Stomach smooth muscle (tissue), 2 donors: ENCODE results near the gene PRRG2.

Source experiments
- H3K27ac ChIP-seq: one replicate; pipeline ENCODE4 v1.7.0; 2013; ENCODE audit warnings: mild to moderate bottlenecking, low read length, inconsistent platforms
- H3K27me3 ChIP-seq, 2 donors: one replicate each; pipeline ENCODE4 v1.7.0; 2013; ENCODE audit warnings: low read length in 2 of 2; ENCODE audit not compliant: insufficient read depth in 2 of 2, control insufficient read depth in 1 of 2
- H3K36me3 ChIP-seq, 2 donors: one replicate each; pipeline ENCODE4 v1.7.0; 2013; ENCODE audit warnings: low read length in 2 of 2; ENCODE audit not compliant: control insufficient read depth in 2 of 2, insufficient read depth in 2 of 2
- H3K4me1 ChIP-seq: one replicate; pipeline ENCODE4 v1.7.0; 2013; ENCODE audit warnings: low read length; ENCODE audit not compliant: control insufficient read depth, insufficient read depth
- H3K4me3 ChIP-seq, 2 donors: one replicate each; pipeline ENCODE4 v1.7.0; 2013; ENCODE audit warnings: low read length in 2 of 2
- H3K9ac ChIP-seq, 2 donors: one replicate each; pipeline ENCODE4 v1.7.0; 2013; ENCODE audit warnings: low read length in 2 of 2, mild to moderate bottlenecking in 1 of 2
- H3K9me3 ChIP-seq, 2 donors: one replicate each; pipeline ENCODE4 v1.7.0; 2013; ENCODE audit warnings: low read length in 2 of 2; ENCODE audit not compliant: control insufficient read depth in 2 of 2
- donor health status: healthy.
- donor health status: Pancreatic carcinoma.

PRRG2 gene

GRCh38 chr19:49595819-49596404 lies 14.8 kb downstream of the PRRG2 start:
- H3K9ac ChIP-seq, result no peak overlapping the region
- peaks cover 24% of the 10 kb centered on the region for H3K4me1 ChIP-seq
- no peak overlapping the region for H3K27ac ChIP-seq
- peaks cover 19 to 30% of the 10 kb centered on the region in 2 donors for H3K36me3 ChIP-seq
- H3K4me3 ChIP-seq, result no peak overlapping the region
- no peaks in the 10 kb centered on the region for H3K27me3 ChIP-seq
- no peaks in the 10 kb centered on the region for H3K9me3 ChIP-seq

GRCh38 chr19:49596407-49596806 lies 15.3 kb downstream of the PRRG2 start:
- Histone ChIP-seq H3K27ac (no peak overlapping the region), H3K4me1 (peaks cover 24% of the 10 kb centered on the region), H3K36me3 (peaks cover 22 to 32% of the 10 kb centered on the region in 2 donors), H3K9ac (no peak overlapping the region), H3K27me3 (no peaks in the 10 kb centered on the region), H3K4me3 (no peak overlapping the region), H3K9me3 (no peaks in the 10 kb centered on the region)

- Histone ChIP-seq H3K36me3 (peaks cover 27 to 36% of the 10 kb centered on the region in 2 donors), H3K4me3 (no peak overlapping the region), H3K27me3 (no peaks in the 10 kb centered on the region), H3K4me1 (peaks cover 20% of the 10 kb centered on the region), H3K9me3 (no peaks in the 10 kb centered on the region), H3K9ac (no peak overlapping the region), H3K27ac (no peak overlapping the region)
Measured at GRCh38 chr19:49596954-49597702, 16.0 kb downstream of the PRRG2 start.

- Histone ChIP-seq H3K9ac (no peak overlapping the region), H3K4me3 (no peak overlapping the region), H3K27me3 (no peaks in the 10 kb centered on the region), H3K36me3 (peaks cover 31 to 39% of the 10 kb centered on the region in 2 donors), H3K9me3 (no peaks in the 10 kb centered on the region), H3K4me1 (peaks cover 15% of the 10 kb centered on the region), H3K27ac (no peak overlapping the region)
Measured at GRCh38 chr19:49597703-49597974, 16.5 kb downstream of the PRRG2 start.

DNA sequence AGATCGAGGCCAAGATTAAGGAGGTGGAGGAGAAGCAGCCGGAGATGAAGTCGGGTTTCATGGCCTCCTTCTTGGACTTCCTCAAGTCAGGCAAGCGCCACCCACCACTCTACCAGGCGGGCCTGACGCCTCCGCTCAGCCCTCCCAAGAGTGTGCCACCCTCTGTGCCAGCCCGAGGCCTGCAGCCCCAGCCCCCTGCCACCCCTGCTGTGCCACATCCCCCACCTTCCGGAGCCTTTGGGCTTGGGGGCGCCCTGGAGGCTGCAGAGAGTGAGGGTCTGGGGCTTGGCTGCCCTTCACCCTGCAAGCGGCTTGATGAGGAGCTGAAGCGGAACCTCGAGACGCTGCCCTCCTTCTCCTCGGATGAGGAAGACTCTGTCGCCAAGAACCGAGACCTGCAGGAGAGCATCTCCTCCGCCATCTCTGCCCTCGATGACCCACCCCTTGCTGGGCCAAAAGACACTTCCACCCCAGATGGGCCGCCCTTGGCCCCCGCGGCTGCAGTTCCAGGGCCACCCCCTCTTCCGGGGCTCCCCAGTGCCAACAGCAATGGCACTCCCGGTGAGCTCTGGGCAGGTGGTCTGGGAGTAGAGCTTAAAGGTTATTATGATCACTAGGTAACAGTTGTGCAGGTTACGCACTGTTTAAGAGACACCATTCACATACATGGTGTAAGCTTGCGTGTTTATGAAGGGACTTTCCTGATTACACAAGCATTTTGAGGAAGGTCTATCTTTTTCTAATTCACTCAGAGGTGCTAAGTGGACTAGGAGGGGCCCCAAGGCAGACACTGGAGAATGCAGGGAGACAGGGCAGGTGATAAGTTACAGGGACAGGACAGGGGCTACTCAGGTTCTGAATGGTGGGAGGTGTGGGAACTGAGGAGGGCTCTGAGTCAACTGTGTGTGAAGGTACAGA lies 18.5 kb downstream of the PRRG2 start:
- Histone ChIP-seq H3K4me1 (no peaks in the 10 kb centered on the region), H3K36me3 (peaks cover 37% of the 10 kb centered on the region in 2 donors), H3K9me3 (no peaks in the 10 kb centered on the region), H3K9ac (no peak overlapping the region), H3K4me3 (no peak overlapping the region), H3K27me3 (no peaks in the 10 kb centered on the region), H3K27ac (no peak overlapping the region)

GRCh38 chr19:49601482-49602038 lies 20.4 kb downstream of the PRRG2 start:
- no peaks in the 10 kb centered on the region for H3K4me1 ChIP-seq
- H3K36me3 ChIP-seq, result peaks cover 35 to 38% of the 10 kb centered on the region in 2 donors
- H3K9me3 ChIP-seq, result no peaks in the 10 kb centered on the region
- H3K4me3 ChIP-seq, result no peak overlapping the region
- H3K27me3 ChIP-seq, result no peaks in the 10 kb centered on the region
- H3K9ac ChIP-seq, result no peak overlapping the region
- no peak overlapping the region for H3K27ac ChIP-seq

DNA sequence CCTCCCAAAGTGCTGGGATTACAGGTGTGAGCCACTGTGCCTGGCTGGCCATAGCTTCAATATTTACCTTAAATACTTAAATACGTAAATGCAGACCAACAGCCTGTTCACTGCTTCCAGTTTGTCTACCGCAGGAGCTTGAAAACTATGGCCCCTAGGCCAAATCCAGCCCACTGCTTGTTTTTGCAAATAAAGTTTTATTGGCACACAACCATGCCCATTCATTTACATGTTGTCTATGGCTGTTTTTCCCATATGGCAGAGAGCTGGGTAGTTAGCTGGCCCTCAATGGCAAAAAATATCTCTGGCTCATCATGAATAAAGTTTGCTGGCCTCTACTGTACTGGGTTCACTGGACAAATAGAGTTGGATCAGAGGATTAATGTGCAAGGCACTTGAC lies 21.7 kb downstream of the PRRG2 start:
- Histone ChIP-seq H3K9me3 (no peaks in the 10 kb centered on the region), H3K36me3 (peaks cover 35 to 38% of the 10 kb centered on the region in 2 donors), H3K4me3 (no peak overlapping the region), H3K9ac (no peak overlapping the region), H3K27me3 (no peaks in the 10 kb centered on the region), H3K27ac (no peak overlapping the region), H3K4me1 (no peaks in the 10 kb centered on the region)

- Histone ChIP-seq H3K9ac (no peak overlapping the region), H3K9me3 (no peaks in the 10 kb centered on the region), H3K36me3 (peaks cover 17 to 30% of the 10 kb centered on the region in 2 donors), H3K4me3 (no peak overlapping the region), H3K4me1 (no peaks in the 10 kb centered on the region), H3K27ac (no peak overlapping the region), H3K27me3 (no peaks in the 10 kb centered on the region)
Measured at GRCh38 chr19:49605605-49606004, 24.5 kb downstream of the PRRG2 start.

GRCh38 chr19:49609499-49610092 lies 28.5 kb downstream of the PRRG2 start:
- peaks cover 10 to 11% of the 10 kb centered on the region in 2 donors for H3K36me3 ChIP-seq

DNA sequence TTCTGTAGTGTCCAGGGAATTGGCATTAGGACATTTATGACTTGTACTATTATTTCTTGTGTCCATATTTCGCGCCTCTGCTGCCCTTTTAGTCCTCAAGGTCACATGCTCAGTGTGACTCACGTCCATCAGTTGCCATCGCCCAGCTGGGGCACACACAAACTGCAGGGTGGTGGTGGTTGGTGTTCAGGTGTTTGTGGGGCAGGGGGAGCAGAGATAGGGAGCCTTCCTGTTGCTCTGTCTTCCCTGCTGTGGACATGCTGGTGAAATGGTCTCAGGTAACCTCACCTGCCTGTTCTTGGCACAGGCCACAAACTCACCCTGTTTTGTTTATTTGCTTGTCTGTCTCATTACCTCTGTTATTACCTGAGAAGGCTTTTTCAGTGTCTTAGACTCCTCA lies 32.3 kb downstream of the PRRG2 start:
- peaks cover 29 to 33% of the 10 kb centered on the region in 2 donors for H3K36me3 ChIP-seq
- no peaks in the 10 kb centered on the region for H3K27me3 ChIP-seq
- H3K4me1 ChIP-seq, result peaks cover 7% of the 10 kb centered on the region
- H3K9ac ChIP-seq, result no peak overlapping the region
- H3K4me3 ChIP-seq, result no peak overlapping the region
- H3K9me3 ChIP-seq, result no peaks in the 10 kb centered on the region
- no peak overlapping the region for H3K27ac ChIP-seq

More at GRCh38 chr19:49609499-49610092, 28.5 kb downstream of the PRRG2 start:
- no peaks in the 10 kb centered on the region for H3K27me3 ChIP-seq
- no peak overlapping the region for H3K27ac ChIP-seq
- H3K4me1 ChIP-seq, result peaks cover 7% of the 10 kb centered on the region
- no peaks in the 10 kb centered on the region for H3K9me3 ChIP-seq
- H3K4me3 ChIP-seq, result no peak overlapping the region
- no peak overlapping the region for H3K9ac ChIP-seq
